ENCODE results near the gene BMAL2.

BMAL2 gene, protein sequence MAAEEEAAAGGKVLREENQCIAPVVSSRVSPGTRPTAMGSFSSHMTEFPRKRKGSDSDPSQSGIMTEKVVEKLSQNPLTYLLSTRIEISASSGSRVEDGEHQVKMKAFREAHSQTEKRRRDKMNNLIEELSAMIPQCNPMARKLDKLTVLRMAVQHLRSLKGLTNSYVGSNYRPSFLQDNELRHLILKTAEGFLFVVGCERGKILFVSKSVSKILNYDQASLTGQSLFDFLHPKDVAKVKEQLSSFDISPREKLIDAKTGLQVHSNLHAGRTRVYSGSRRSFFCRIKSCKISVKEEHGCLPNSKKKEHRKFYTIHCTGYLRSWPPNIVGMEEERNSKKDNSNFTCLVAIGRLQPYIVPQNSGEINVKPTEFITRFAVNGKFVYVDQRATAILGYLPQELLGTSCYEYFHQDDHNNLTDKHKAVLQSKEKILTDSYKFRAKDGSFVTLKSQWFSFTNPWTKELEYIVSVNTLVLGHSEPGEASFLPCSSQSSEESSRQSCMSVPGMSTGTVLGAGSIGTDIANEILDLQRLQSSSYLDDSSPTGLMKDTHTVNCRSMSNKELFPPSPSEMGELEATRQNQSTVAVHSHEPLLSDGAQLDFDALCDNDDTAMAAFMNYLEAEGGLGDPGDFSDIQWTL

DNA sequence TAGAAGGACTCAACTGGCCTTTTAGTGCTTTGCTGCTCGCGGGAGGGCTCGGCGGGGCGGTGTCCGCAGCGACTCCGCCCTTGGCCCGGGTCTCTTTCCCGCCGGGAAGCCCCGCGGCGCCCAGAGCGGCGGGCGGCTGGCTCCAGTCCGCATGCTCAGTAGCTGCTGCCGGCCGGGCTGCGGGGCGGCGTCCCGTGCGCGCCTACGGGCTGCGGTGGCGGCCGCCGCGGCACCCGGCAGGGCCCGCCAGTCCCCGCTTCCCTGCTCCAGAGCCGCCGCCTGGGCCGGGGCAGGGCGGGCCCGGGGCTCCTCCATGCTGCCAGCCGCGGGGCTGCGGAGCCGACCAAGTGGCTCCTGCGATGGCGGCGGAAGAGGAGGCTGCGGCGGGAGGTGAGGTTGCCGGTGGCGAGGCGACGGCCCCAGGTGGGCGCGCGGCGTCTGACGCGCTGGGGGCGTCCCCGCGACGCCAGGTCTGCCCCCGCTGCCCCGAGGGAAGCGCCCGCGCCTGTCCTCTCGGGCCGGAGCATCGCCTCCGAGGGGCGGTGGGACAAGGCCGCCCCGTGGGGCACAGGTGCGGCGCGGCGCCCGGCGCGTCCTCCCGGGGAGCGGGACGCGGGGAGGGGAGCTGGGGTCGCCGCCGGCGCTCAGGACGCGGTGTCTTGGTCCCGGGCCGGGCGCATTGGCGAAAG, at the start of gene BMAL2:
Gene BMAL2, plus strand, starts transcription at position 123 of the 689 bp plus-strand sequence. Its CDS starts 237 bp downstream, at position 360.
- peak within 1 kb of the TSS; percentile 90 for H3K27ac Mint-ChIP-seq
- DNase-seq (ENCODE audit: low spot score in 2 of 2) (peak; percentile 21 to 73), ATAC-seq (peak; percentile 49)
- H3K4me3 Mint-ChIP-seq, result peak within 1 kb of the TSS; percentile 86
- H3K9me3 Mint-ChIP-seq, result no peaks in the 10 kb centered on the region
- no peaks in the 10 kb centered on the region for H3K36me3 Mint-ChIP-seq
- peaks cover 56% of the 10 kb centered on the region for H3K4me1 Mint-ChIP-seq

DNA sequence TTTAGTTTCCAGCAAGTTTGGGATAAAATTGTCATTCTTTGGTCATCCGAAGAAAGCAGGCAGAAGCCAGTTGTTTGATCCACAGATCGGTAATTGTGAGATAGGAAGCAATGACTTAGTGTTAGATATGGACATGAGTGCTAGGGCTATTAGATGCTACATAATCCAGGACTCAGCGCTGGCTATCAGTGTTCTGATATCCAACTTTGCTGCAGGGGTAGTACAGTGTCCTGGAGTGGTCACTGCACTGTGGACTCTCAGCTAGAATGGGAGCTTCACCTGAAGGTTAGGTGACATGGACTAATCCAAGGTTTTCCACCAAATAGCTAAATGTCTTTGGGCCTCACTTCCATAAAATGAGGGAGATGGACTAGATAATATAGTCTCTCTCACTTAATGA, 48.6 kb upstream of the BMAL2 start:
- H3K36me3 Mint-ChIP-seq, result no peaks in the 10 kb centered on the region
- no peak overlapping the region for H3K4me3 Mint-ChIP-seq
- H3K9me3 Mint-ChIP-seq, result no peaks in the 10 kb centered on the region
- ATAC-seq, result no peak
- DNase-seq (ENCODE audit: low spot score in 2 of 2), result no peak
- H3K27ac Mint-ChIP-seq, result no peak overlapping the region
- no peaks in the 10 kb centered on the region for H3K4me1 Mint-ChIP-seq

DNA sequence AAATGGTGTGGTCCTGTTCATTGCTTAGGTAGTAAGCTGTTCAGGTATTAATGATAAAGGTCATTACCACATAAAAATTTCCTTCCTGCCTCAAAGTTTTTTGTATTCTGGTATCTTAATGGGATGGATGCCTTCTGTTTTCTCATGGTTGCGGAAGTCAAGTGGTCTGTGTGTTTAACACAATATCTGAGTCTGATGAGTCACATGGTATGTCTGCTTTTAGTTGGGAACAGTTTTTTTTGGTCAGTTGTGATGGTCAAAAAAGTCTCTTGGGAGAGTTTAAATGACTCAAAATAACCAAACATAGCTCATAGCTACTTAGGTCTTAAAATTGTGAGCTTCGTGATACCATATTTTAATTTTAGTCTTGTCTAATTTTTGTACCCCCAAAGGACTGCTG, 47.9 kb upstream of the BMAL2 start:
- Mint-ChIP-seq H3K4me1 (no peaks in the 10 kb centered on the region), H3K4me3 (no peak overlapping the region), H3K9me3 (no peaks in the 10 kb centered on the region), H3K36me3 (no peaks in the 10 kb centered on the region), H3K27ac (no peak overlapping the region)
- no peak for DNase-seq (ENCODE audit: low spot score in 2 of 2)
- ATAC-seq, result no peak

DNA sequence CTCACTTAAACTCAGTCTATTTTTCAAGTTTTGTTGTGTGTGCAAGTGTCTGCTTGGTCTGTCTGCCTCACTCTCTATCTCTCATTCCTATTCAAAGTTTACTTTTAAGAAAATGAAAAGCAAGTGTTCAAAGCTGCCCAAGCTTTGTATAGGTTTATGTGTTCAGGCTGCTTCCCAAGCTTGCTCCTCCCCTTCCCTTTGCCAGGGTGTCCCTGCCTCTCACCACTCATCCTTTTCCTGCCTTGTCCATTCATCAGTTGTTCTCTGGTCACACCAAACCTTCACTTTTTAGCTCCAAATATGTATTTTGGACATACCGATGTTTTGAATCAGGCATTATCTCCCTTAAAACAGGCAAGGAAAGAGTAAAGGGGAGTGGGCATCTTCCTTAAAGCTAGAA, 47.2 kb upstream of the BMAL2 start:
- no peak for DNase-seq (ENCODE audit: low spot score in 2 of 2)
- H3K27ac Mint-ChIP-seq, result no peak overlapping the region
- no peaks in the 10 kb centered on the region for H3K36me3 Mint-ChIP-seq

DNA sequence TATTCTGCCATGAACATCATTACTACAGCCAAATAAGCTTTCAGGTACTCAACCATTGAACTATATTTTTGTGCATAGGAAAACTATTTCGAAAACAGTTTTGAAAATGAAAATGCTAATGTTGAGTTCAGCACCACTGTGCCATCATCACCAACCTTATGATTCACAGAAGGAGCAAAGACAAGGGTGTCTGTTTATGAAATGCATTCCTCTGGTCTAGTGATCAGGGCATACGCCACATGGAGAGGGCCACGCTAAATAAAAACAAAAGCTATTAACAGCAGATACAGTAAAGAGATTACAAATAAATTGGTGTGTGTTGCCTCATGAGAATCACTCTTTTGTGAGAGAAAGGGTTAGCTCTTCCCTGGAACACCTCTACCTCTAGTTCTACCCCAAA, 43.2 kb upstream of the BMAL2 start:
- ATAC-seq, result no peak

More for the DNA sequence above, 47.2 kb upstream of the BMAL2 start:
- ATAC-seq, result no peak
- H3K4me1 Mint-ChIP-seq, result no peaks in the 10 kb centered on the region
- no peak overlapping the region for H3K4me3 Mint-ChIP-seq
- H3K9me3 Mint-ChIP-seq, result no peaks in the 10 kb centered on the region

DNA sequence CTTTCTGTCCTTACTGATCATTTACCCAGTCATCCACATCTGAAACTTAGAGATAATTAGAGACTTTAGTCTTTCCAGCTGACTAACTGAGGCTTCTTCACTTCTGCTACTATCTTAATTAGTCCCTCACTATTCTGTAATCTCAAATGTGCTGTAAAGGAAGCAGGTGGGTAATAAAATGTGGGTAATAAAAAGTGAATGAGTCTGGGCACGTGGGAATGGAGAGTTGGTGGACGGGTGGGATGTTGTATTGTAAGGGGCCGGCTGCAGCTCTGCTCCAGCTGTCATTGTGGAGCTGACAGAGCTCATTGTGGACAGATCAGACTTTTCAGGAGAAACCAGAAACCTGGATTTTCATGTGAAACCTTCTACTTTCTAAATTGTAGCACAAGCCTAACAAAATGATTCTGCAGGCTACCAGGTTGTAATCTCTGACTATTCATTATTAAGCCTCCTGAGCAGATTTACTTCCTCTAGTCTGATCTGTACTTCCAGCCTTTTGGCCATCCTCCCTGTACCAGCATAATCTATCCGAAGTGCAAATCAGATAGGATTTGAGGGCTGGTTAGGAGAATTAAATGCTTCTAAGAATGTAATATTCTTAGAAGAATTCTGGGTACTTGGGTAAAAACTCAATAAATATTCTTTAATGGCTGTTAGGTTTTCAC, 42.0 kb upstream of the BMAL2 start:
- H3K4me1 Mint-ChIP-seq, result no peaks in the 10 kb centered on the region
- DNase-seq (ENCODE audit: low spot score in 2 of 2), result no peak
- H3K9me3 Mint-ChIP-seq, result no peaks in the 10 kb centered on the region
- ATAC-seq, result no peak
- H3K4me3 Mint-ChIP-seq, result no peak overlapping the region
- H3K36me3 Mint-ChIP-seq, result no peaks in the 10 kb centered on the region
- no peak overlapping the region for H3K27ac Mint-ChIP-seq

More for the DNA sequence above, 43.2 kb upstream of the BMAL2 start:
- H3K9me3 Mint-ChIP-seq, result no peaks in the 10 kb centered on the region
- no peak overlapping the region for H3K4me3 Mint-ChIP-seq
- H3K4me1 Mint-ChIP-seq, result no peaks in the 10 kb centered on the region
- no peak overlapping the region for H3K27ac Mint-ChIP-seq
- DNase-seq (ENCODE audit: low spot score in 2 of 2), result no peak
- H3K36me3 Mint-ChIP-seq, result no peaks in the 10 kb centered on the region

DNA sequence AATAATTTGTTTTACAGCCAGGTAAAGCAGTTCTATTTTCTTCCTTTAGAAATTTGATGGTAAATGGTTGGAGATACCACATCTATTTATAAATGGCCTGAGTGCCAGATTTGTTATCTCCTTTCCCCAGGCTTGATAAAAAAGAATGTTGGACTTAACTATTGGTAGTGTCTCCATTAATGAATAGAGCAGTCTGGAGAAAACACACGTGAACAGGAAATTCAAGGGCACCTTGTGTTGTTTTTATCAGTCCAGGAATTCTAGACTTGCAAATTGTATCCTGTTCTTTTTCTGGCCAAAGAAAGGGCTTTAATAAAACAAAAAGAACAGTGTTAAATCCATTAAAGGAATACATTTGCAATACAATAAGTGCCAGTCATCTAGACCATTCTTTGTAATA, 40.8 kb upstream of the BMAL2 start:
- no peaks in the 10 kb centered on the region for H3K9me3 Mint-ChIP-seq

DNA sequence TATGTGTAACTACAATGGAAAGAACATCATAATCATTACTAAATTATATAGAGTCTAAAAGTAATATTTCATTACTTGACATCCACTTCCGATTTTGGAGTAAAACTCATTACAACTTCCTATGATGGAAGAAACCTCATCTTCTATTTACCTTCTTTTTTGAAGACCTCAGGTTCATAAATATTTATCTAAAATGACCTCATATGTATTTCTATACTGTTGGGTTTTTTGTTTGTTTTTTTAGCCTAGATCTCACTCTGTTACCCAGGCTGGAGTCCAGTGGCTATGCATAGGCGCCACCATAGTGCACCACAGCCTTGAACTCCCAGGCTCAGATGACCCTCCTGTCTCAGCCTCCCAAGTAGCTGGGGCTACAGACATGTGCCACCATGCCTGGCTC, 39.9 kb upstream of the BMAL2 start:
- no peak overlapping the region for H3K4me3 Mint-ChIP-seq
- no peak for ATAC-seq
- no peak overlapping the region for H3K27ac Mint-ChIP-seq
- no peak for DNase-seq (ENCODE audit: low spot score in 2 of 2)
- no peaks in the 10 kb centered on the region for H3K9me3 Mint-ChIP-seq
- no peaks in the 10 kb centered on the region for H3K4me1 Mint-ChIP-seq
- peaks cover 3% of the 10 kb centered on the region for H3K36me3 Mint-ChIP-seq

More for the DNA sequence above, 40.8 kb upstream of the BMAL2 start:
- ATAC-seq (no peak), DNase-seq (ENCODE audit: low spot score in 2 of 2) (no peak)
- no peaks in the 10 kb centered on the region for H3K4me1 Mint-ChIP-seq
- no peak overlapping the region for H3K27ac Mint-ChIP-seq
- H3K36me3 Mint-ChIP-seq, result no peaks in the 10 kb centered on the region
- no peak overlapping the region for H3K4me3 Mint-ChIP-seq

DNA sequence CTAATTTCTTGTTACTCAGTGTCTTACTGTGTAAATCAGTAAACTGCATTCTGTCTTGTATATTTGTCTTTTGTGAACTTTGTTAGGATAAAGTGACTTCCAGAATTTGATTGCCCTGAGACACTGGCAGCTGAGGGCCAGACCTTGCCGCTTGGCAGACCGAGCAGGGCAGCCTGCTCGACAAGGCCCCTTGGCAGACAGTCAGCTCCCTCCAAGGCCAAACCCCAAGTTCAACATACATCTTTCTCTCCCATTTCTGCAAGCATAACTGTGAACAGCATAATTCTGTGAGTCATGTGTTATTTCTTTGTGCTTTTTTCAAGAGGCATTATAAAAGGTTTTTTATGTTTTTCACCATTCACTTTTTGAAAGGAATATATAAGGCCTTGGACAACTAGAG, 39.2 kb upstream of the BMAL2 start:
- Mint-ChIP-seq H3K4me1 (no peaks in the 10 kb centered on the region), H3K27ac (no peak overlapping the region), H3K9me3 (no peaks in the 10 kb centered on the region), H3K36me3 (peaks cover 10% of the 10 kb centered on the region), H3K4me3 (no peak overlapping the region)
- DNase-seq (ENCODE audit: low spot score in 2 of 2), result no peak
- no peak for ATAC-seq

DNA sequence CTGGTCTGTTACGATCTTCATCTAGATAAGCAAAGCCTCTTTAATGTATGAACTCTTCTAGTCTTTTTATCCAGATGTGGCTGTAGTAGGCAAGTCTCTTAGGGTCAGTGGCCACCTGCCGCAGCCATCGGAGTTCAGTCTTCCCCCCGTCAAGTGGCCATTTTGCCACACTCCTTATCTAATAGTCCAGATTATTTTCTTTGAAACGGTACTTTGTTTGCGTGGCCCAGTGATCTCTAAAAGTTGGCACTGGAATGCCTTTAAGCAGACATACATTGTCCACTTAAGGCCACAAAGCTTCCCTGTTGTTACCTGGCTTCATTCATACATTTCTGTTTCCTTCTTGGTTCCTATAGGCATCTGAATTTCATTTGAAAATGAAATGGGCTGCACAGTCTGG, 36.0 kb upstream of the BMAL2 start:
- peaks cover 24% of the 10 kb centered on the region for H3K36me3 Mint-ChIP-seq
- H3K27ac Mint-ChIP-seq, result no peak overlapping the region
- no peaks in the 10 kb centered on the region for H3K9me3 Mint-ChIP-seq
- DNase-seq (ENCODE audit: low spot score in 2 of 2) (no peak), ATAC-seq (no peak)
- no peaks in the 10 kb centered on the region for H3K4me1 Mint-ChIP-seq
- H3K4me3 Mint-ChIP-seq, result no peak overlapping the region

DNA sequence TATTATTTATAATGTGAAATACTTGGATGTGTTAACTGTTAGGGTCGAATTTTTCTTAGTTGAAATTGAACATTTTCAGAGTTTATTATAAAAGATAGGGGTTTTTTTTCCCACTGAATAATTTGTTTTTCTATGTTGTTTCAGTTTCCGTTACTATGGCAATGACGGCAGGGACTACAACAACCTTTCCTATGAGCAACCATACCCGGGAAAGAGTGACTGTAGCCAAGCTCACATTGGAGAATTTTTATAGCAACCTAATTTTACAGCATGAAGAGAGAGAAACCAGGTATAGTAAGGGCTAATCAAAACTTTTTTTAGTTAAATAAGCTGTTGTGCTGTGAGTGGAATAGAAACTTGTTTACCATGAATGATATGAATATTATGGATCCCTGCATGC, 35.1 kb upstream of the BMAL2 start:
- Mint-ChIP-seq H3K9me3 (no peaks in the 10 kb centered on the region), H3K4me3 (no peak overlapping the region), H3K36me3 (peaks cover 25% of the 10 kb centered on the region), H3K27ac (peak overlapping the region; percentile 44), H3K4me1 (no peaks in the 10 kb centered on the region)
- no peak for DNase-seq (ENCODE audit: low spot score in 2 of 2)
- ATAC-seq, result no peak

DNA sequence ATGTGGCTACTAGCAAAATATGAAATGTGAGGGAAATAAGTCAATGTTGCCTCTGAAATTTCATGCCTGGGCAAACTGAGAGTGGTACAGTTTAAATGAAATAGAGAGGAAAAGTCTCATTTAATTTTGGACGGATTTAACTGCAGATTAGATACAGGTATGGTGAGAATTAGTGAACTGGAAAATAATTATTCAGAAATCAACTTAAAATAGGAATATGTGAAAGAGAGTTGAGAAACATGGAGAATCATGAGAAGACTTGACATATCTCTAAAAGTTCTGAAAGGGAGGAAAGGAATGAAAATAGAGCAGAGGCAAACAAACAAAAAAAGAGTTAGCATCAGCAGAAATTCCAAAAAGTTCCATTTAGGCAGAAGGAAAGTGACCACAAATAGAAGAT, 33.5 kb upstream of the BMAL2 start:
- Mint-ChIP-seq H3K9me3 (no peaks in the 10 kb centered on the region), H3K36me3 (peaks cover 37% of the 10 kb centered on the region), H3K27ac (peak overlapping the region; percentile 44), H3K4me3 (no peak overlapping the region), H3K4me1 (no peaks in the 10 kb centered on the region)
- DNase-seq (ENCODE audit: low spot score in 2 of 2) (no peak), ATAC-seq (no peak)

DNA sequence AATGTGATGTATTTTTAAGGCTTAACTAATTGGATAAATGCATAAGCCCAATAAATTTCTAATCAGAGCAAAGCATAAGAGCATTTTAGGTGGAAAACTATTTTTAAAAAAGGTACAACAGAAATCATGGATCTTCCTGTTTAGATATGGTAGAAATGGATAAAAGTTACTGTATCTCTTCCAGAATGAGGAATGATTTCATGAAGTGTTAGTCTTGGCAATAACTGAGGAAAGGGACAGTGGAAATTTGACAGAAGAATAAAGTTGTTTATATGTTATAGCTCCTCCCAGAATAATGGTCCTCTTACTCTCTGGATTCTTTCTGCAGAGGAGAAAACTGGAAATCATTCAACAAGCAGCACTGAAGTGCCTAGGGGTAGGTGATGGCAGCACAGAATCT, 32.4 kb upstream of the BMAL2 start:
- no peak overlapping the region for H3K4me3 Mint-ChIP-seq
- ATAC-seq, result no peak
- peaks cover 37% of the 10 kb centered on the region for H3K36me3 Mint-ChIP-seq
- no peaks in the 10 kb centered on the region for H3K9me3 Mint-ChIP-seq
- DNase-seq (ENCODE audit: low spot score in 2 of 2), result no peak
- no peak overlapping the region for H3K27ac Mint-ChIP-seq
- no peaks in the 10 kb centered on the region for H3K4me1 Mint-ChIP-seq

DNA sequence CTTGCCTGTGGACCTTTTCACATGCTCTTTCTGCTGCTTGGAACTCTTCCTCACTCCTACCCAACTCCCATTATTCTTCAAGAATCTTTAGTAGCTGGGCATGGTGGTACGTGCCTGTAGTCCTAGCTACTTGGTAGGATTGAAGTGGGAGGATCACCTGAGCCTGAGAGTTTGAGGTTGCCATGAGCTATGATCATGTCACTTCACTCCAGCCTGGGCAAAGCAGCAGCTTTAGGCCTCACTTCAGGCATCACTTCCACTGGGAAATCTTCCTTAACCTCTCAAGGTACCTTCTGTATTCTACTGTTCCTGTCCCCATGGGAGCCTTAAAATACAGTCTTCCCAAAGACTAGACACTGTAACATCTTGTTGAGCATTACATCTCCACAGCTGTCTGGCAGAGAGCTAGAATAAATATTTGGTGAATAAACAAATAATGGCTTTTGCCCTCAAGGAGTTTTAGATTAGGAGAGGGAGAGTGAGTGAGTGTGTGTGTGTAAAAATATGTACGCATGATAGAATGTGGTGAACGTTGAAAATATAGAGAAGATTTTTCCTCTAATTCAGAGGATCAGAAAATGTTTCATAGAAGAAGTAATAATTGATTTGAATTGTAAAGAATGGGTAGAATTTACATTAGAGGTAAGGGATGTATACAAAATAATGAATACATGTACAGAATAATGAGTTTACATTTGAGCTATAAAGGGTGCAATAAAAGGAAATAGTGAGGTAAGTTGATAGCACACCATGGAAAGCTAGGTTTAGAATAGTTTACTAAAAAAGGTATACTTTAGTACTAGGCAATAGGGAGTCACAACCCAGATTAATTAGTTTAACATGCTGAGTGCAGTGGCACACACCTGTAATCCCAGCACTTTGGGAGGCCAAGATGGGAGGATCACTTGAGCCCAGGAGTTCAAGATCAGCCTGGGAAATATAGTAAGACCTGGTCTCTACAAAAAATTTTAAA, 29.2 kb upstream of the BMAL2 start:
- Mint-ChIP-seq H3K9me3 (no peaks in the 10 kb centered on the region), H3K4me1 (no peaks in the 10 kb centered on the region), H3K36me3 (peaks cover 43% of the 10 kb centered on the region), H3K4me3 (no peak overlapping the region), H3K27ac (no peak overlapping the region)
- ATAC-seq (no peak), DNase-seq (ENCODE audit: low spot score in 2 of 2) (no peak)

All from stimulated activated effector memory CD8-positive, alpha-beta T cell treated with anti-CD3 and anti-CD28 coated beads, Interleukin-12 subunit alpha, Interleukin-12 subunit beta, amount 100 ng/mL, for 72 hours (primary cell).